Astrocyte (in vitro differentiated cells and primary cell): ENCODE data around the gene FABP7. TPM values are rescaled to one million over a fixed set of nuclear protein-coding genes. Genes with fewer than 3 reads are reported as not detected.
A peak's percentile ranks its signal among the peaks of the same experiment; 100 is the strongest.

Source experiments
- DNase-seq: peaks from one replicate; pipeline ENCODE4 v3.0.0-alpha.2; 2010; ENCODE audit warnings: low read depth
- FAIRE-seq: peaks from 2 replicates; lab custom pipeline; 2011; peaks lifted over from hg19 to GRCh38; lab: Jason Lieb, UNC
- H2AFZ ChIP-seq: 2 replicates; pipeline ENCODE4 v1.6.0; 2012; ENCODE audit warnings: low read depth, low read length, inconsistent platforms
- H3K27ac ChIP-seq: 2 replicates; pipeline ENCODE4 v1.5.1; 2011; ENCODE audit warnings: low read depth, low read length, inconsistent platforms
- H3K27me3 ChIP-seq: 2 replicates; pipeline ENCODE4 v1.6.0; 2011; ENCODE audit warnings: low read length, inconsistent platforms; ENCODE audit not compliant: insufficient read depth
- H3K36me3 ChIP-seq: 2 replicates; pipeline ENCODE4 v1.5.1; 2011; ENCODE audit warnings: low read length, inconsistent platforms; ENCODE audit not compliant: insufficient read depth
- H3K4me1 ChIP-seq: 2 replicates; pipeline ENCODE4 v1.5.1; 2011; ENCODE audit warnings: low read length, inconsistent platforms; ENCODE audit not compliant: insufficient read depth
- H3K4me2 ChIP-seq: 2 replicates; pipeline ENCODE4 v1.6.0; 2012; ENCODE audit warnings: low read length, inconsistent platforms
- H3K4me3 ChIP-seq: 2 replicates; pipeline ENCODE4 v1.5.1; 2011; ENCODE audit warnings: low read depth, mild to moderate bottlenecking, low read length, inconsistent platforms; ENCODE audit not compliant: insufficient read depth
- H3K79me2 ChIP-seq: 2 replicates; pipeline ENCODE4 v1.6.0; 2012; ENCODE audit warnings: mild to moderate bottlenecking, low read length, inconsistent platforms; ENCODE audit not compliant: insufficient read depth
- H3K9ac ChIP-seq: 2 replicates; pipeline ENCODE4 v1.6.0; 2012; ENCODE audit warnings: mild to moderate bottlenecking, low read length, inconsistent platforms
- H3K9me3 ChIP-seq: 2 replicates; pipeline ENCODE4 v1.5.1; 2012; ENCODE audit warnings: low read depth, mild to moderate bottlenecking, low read length, inconsistent platforms; ENCODE audit not compliant: insufficient read depth
- H4K20me1 ChIP-seq: 2 replicates; pipeline ENCODE4 v1.6.0; 2012; ENCODE audit warnings: low read length, inconsistent platforms; ENCODE audit not compliant: insufficient read depth
- H3K27ac Mint-ChIP-seq: one replicate; pipeline ENCODE4 v1.8.0; 2021; ENCODE audit warnings: mild to moderate bottlenecking, mixed read lengths; ENCODE audit not compliant: unreplicated experiment
- H3K27me3 Mint-ChIP-seq: one replicate; pipeline ENCODE4 v1.8.0; 2021; ENCODE audit warnings: low read depth, mixed read lengths; ENCODE audit not compliant: unreplicated experiment
- H3K36me3 Mint-ChIP-seq: one replicate; pipeline ENCODE4 v1.8.0; 2021; ENCODE audit warnings: low read depth, mixed read lengths; ENCODE audit not compliant: unreplicated experiment
- H3K4me1 Mint-ChIP-seq: one replicate; pipeline ENCODE4 v1.8.0; 2021; ENCODE audit warnings: low read depth, mixed read lengths; ENCODE audit not compliant: unreplicated experiment
- H3K4me3 Mint-ChIP-seq: one replicate; pipeline ENCODE4 v1.8.0; 2021; ENCODE audit warnings: mild to moderate bottlenecking, moderate library complexity, mixed read lengths; ENCODE audit not compliant: unreplicated experiment
- H3K9me3 Mint-ChIP-seq: one replicate; pipeline ENCODE4 v1.8.0; 2021; ENCODE audit warnings: mild to moderate bottlenecking, mixed read lengths; ENCODE audit not compliant: unreplicated experiment
- EZH2 ChIP-seq: IDR thresholded peaks from 2 replicates; pipeline ENCODE4 v1.6.1; 2012; ENCODE audit warnings: mild to moderate bottlenecking, low read length, inconsistent platforms; ENCODE audit not compliant: insufficient read depth
- total RNA-seq: library from RNA; stranded (reverse); gene quantifications from 2 replicates; pipeline ENCODE4 v1.2.1, GENCODE V29; 2021
- TF ChIP-seq, protein P1 (sequence below): IDR thresholded peaks from 2 replicates; pipeline ENCODE4 v1.5.1; 2011; ENCODE audit warnings: low read depth, mild to moderate bottlenecking, inconsistent platforms, low read length, moderate library complexity; ENCODE audit not compliant: insufficient read depth

FABP7 gene
- total RNA-seq, 1 donor from 2014 or later = 1.1 TPM

DNA sequence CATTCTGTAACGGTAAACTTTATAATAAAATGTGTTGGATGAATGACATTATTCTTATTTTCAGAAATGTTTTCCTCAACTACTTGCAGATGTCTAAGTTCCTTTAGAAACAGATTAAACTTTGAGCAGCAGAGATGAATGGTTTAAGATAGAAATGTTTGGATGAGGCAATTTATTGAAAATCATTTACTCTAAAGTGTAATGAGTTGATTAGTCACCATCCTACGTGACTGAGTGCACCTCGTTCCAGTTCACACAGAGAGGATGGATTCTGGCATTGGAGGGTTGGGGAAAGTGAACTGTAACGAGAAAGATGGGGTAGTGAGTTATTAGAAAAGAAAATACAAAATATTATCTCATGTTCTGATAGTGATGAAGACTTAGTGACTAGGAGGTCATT is 38.2 kb downstream of the FABP7 start:
- Histone ChIP-seq H3K79me2 (no peaks in the 10 kb centered on the region), H3K27ac (no peak overlapping the region), H3K9me3 (no peaks in the 10 kb centered on the region), H3K4me2 (no peak overlapping the region), H3K4me3 (no peak overlapping the region), H3K9ac (no peak overlapping the region), H4K20me1 (no peaks in the 10 kb centered on the region), H3K36me3 (no peaks in the 10 kb centered on the region), H3K27me3 (no peaks in the 10 kb centered on the region), H2AFZ (no peak overlapping the region), H3K4me1 (no peaks in the 10 kb centered on the region)
- H3K4me3 Mint-ChIP-seq = no peak overlapping the region
- FAIRE-seq (no peak), DNase-seq (no peak)
- H3K27me3 Mint-ChIP-seq = no peaks in the 10 kb centered on the region
- TF ChIP-seq, protein P1, sequence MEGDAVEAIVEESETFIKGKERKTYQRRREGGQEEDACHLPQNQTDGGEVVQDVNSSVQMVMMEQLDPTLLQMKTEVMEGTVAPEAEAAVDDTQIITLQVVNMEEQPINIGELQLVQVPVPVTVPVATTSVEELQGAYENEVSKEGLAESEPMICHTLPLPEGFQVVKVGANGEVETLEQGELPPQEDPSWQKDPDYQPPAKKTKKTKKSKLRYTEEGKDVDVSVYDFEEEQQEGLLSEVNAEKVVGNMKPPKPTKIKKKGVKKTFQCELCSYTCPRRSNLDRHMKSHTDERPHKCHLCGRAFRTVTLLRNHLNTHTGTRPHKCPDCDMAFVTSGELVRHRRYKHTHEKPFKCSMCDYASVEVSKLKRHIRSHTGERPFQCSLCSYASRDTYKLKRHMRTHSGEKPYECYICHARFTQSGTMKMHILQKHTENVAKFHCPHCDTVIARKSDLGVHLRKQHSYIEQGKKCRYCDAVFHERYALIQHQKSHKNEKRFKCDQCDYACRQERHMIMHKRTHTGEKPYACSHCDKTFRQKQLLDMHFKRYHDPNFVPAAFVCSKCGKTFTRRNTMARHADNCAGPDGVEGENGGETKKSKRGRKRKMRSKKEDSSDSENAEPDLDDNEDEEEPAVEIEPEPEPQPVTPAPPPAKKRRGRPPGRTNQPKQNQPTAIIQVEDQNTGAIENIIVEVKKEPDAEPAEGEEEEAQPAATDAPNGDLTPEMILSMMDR = no peak
- TF ChIP-seq EZH2 = no peak
- no peaks in the 10 kb centered on the region for H3K9me3 Mint-ChIP-seq
- no peaks in the 10 kb centered on the region for H3K4me1 Mint-ChIP-seq
- no peak overlapping the region for H3K27ac Mint-ChIP-seq
- H3K36me3 Mint-ChIP-seq = no peaks in the 10 kb centered on the region

- FAIRE-seq = no peak
- TF ChIP-seq, protein P1 = no peak
- TF ChIP-seq EZH2 = no peak
Observed at GRCh38 chr6:122818866-122819265, 39.4 kb downstream of the FABP7 start.

GRCh38 chr6:122821095-122821494 is 41.6 kb downstream of the FABP7 start:
- Mint-ChIP-seq H3K4me1 (no peaks in the 10 kb centered on the region), H3K27ac (no peak overlapping the region), H3K27me3 (no peaks in the 10 kb centered on the region), H3K4me3 (no peak overlapping the region), H3K36me3 (no peaks in the 10 kb centered on the region), H3K9me3 (no peaks in the 10 kb centered on the region)
- no peak overlapping the region for H3K4me2 ChIP-seq
- no peak overlapping the region for H3K27ac ChIP-seq
- FAIRE-seq = no peak
- no peaks in the 10 kb centered on the region for H3K79me2 ChIP-seq
- no peaks in the 10 kb centered on the region for H3K27me3 ChIP-seq
- H3K4me3 ChIP-seq = no peak overlapping the region
- no peak overlapping the region for H3K9ac ChIP-seq
- no peaks in the 10 kb centered on the region for H3K9me3 ChIP-seq
- no peaks in the 10 kb centered on the region for H3K36me3 ChIP-seq
- H4K20me1 ChIP-seq = no peaks in the 10 kb centered on the region
- no peak for DNase-seq
- no peak overlapping the region for H2AFZ ChIP-seq
- TF ChIP-seq, protein P1 = no peak
- no peak for TF ChIP-seq EZH2
- no peaks in the 10 kb centered on the region for H3K4me1 ChIP-seq

More at GRCh38 chr6:122818866-122819265, 39.4 kb downstream of the FABP7 start:
- Histone ChIP-seq H3K27me3 (no peaks in the 10 kb centered on the region), H3K9ac (no peak overlapping the region), H3K4me1 (no peaks in the 10 kb centered on the region), H3K79me2 (no peaks in the 10 kb centered on the region), H3K9me3 (no peaks in the 10 kb centered on the region), H3K27ac (no peak overlapping the region), H4K20me1 (no peaks in the 10 kb centered on the region), H3K4me3 (no peak overlapping the region), H2AFZ (no peak overlapping the region), H3K36me3 (no peaks in the 10 kb centered on the region), H3K4me2 (no peak overlapping the region)
- Mint-ChIP-seq H3K4me1 (no peaks in the 10 kb centered on the region), H3K36me3 (no peaks in the 10 kb centered on the region), H3K27me3 (no peaks in the 10 kb centered on the region), H3K9me3 (no peaks in the 10 kb centered on the region), H3K4me3 (no peak overlapping the region), H3K27ac (no peak overlapping the region)
- DNase-seq = peak; percentile 5
